Left hindlimb (tissue), 1 donor: ENCODE results near the gene RBM19.

Source experiments
- DNase-seq: peaks from one replicate; pipeline ENCODE4 v3.0.0-alpha.2; 2018

The RBM19 gene

GRCh38 chr12:113899042-113899560 lies 67.0 kb downstream of the RBM19 start:
- no peak for DNase-seq

GRCh38 chr12:113898466-113898865 lies 67.7 kb downstream of the RBM19 start:
- DNase-seq, result no peak

- DNase-seq, result no peak
Observed at GRCh38 chr12:113897406-113897805, 68.7 kb downstream of the RBM19 start.

GRCh38 chr12:113896841-113897240 lies 69.3 kb downstream of the RBM19 start:
- no peak for DNase-seq

GRCh38 chr12:113896194-113896593 lies 69.9 kb downstream of the RBM19 start:
- DNase-seq, result no peak

- DNase-seq, result no peak
Observed at GRCh38 chr12:113895176-113895575, 70.9 kb downstream of the RBM19 start.

GRCh38 chr12:113894697-113895096 lies 71.4 kb downstream of the RBM19 start:
- DNase-seq, result no peak

- DNase-seq, result no peak
Observed at GRCh38 chr12:113893221-113893620, 72.9 kb downstream of the RBM19 start.

GRCh38 chr12:113892556-113892955 lies 73.6 kb downstream of the RBM19 start:
- DNase-seq, result no peak

- DNase-seq, result no peak
Observed at GRCh38 chr12:113891739-113892520, 74.2 kb downstream of the RBM19 start.

GRCh38 chr12:113891167-113891692 lies 74.9 kb downstream of the RBM19 start:
- DNase-seq, result no peak

- no peak for DNase-seq
Observed at GRCh38 chr12:113889891-113890581, 76.1 kb downstream of the RBM19 start.

GRCh38 chr12:113889076-113889475 lies 77.0 kb downstream of the RBM19 start:
- no peak for DNase-seq

- DNase-seq, result no peak
Observed at GRCh38 chr12:113888435-113888834, 77.7 kb downstream of the RBM19 start.

GRCh38 chr12:113887906-113888305 lies 78.2 kb downstream of the RBM19 start:
- no peak for DNase-seq

GRCh38 chr12:113886721-113887120 lies 79.4 kb downstream of the RBM19 start:
- DNase-seq, result no peak

- no peak for DNase-seq
Observed at GRCh38 chr12:113884392-113884791, 81.7 kb downstream of the RBM19 start.

- DNase-seq, result no peak
Observed at GRCh38 chr12:113882690-113883089, 83.4 kb downstream of the RBM19 start.

GRCh38 chr12:113880988-113881962 lies 84.8 kb downstream of the RBM19 start:
- no peak for DNase-seq

GRCh38 chr12:113880326-113880725 lies 85.8 kb downstream of the RBM19 start:
- DNase-seq, result no peak

- no peak for DNase-seq
Observed at GRCh38 chr12:113879658-113880057, 86.5 kb downstream of the RBM19 start.

- no peak for DNase-seq
Observed at GRCh38 chr12:113877607-113878006, 88.5 kb downstream of the RBM19 start.

- no peak for DNase-seq
Observed at GRCh38 chr12:113876160-113876559, 90.0 kb downstream of the RBM19 start.
